GM12891 (cell line): Measurements from ENCODE around the gene TBL1X.

ENCODE experiments used
- POLR2A ChIP-seq: IDR thresholded peaks from 2 replicates; pipeline ENCODE4 v1.6.1; 2011; ENCODE audit warnings: low read depth, low read length, control low read depth
- POLR2AphosphoS5 ChIP-seq: IDR thresholded peaks from 2 replicates; pipeline ENCODE4 v1.6.1; 2011; ENCODE audit warnings: low read depth, low read length, control low read depth
- POU2F2 ChIP-seq: IDR thresholded peaks from 2 replicates; pipeline ENCODE4 v1.6.1; 2011; ENCODE audit warnings: low read depth, mild to moderate bottlenecking, control low read depth, low read length, moderate library complexity
- SPI1 ChIP-seq: IDR thresholded peaks from 2 replicates; pipeline ENCODE4 v1.6.1; 2011; ENCODE audit warnings: low read depth, low read length, control low read depth
- TAF1 ChIP-seq: IDR thresholded peaks from 2 replicates; pipeline ENCODE4 v1.6.1; 2011; ENCODE audit warnings: low read depth, low read length, control low read depth

- TF ChIP-seq POLR2A (no peak), POLR2AphosphoS5 (no peak), TAF1 (no peak), SPI1 (no peak), POU2F2 (no peak)
Observed at GRCh38 chrX:9612146-9612505, 147.3 kb downstream of the TBL1X start.
